ENCODE results near the gene ZNF346. TPM values are rescaled to one million over a fixed set of nuclear protein-coding genes. Genes with fewer than 3 reads are reported as not detected.

Gene ZNF346
- total and polyA plus RNA-seq, 10 of the 15 experiments (the other 5 are each of a cell fraction or from before 2014, with no cell fraction given) = 6.5 to 30.2 (median 24.0) TPM

DNA sequence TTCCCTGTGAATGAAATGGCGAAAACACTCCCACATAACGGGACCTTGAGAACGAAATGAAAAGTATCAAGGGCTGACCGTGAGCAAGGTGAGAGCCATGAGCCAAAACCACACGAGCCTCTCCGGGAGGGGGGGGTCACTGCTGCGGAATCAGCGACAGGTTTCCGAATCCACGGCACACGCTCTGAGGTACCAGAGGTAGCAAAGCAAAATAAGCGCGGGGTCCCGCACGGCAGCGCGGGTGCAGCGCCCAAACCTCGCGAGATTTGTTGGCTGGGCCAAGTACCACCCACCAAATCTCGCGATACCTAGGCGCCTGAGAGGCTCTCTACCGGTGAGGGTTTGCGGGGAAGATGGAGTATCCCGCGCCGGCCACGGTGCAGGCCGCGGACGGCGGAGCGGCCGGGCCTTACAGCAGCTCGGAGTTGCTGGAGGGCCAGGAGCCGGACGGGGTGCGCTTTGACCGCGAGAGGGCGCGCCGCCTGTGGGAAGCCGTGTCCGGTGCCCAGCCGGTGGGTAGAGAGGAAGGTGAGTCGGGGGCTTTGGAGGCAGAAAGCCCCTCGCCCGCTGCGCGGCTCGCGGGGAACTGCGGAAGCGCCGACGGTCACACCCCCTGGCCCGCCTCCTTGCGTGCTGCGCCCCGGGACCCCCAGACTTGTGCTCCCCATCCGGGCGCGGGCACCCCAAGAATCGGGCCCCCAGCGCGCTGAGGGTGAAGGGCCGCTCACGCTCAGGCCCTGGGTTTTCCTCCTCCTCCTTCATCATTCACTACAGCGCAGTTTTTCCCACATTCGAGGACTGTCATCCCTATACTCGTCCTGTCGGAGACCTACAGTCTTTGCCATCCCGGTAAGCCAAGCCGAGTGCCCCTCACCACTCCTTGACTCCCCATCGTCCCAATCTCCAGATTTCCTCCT lies at the start of gene ZNF346 (continued):
- TF ChIP-seq ZSCAN29 (IDR thresholded peaks at IDR 0.05) (no peak), SMAD1 (IDR thresholded peaks at IDR 0.05; ENCODE audit: low read depth, partially characterized antibody) (no peak), HDAC2 (IDR thresholded peaks at IDR 0.05) (no peak), EED (IDR thresholded peaks at IDR 0.05; ENCODE audit: low read depth) (no peak), IRF3 (IDR thresholded peaks at IDR 0.05) (no peak), CBFB (IDR thresholded peaks at IDR 0.05; ENCODE audit: low read depth) (peak; percentile 95), TARDBP (IDR thresholded peaks at IDR 0.05; ENCODE audit: borderline replicate concordance) (no peak), WRNIP1 (IDR thresholded peaks at IDR 0.05; ENCODE audit: borderline replicate concordance, low read depth, low read length) (no peak), STAT1 (conservative IDR thresholded peaks at IDR 0.05) (no peak), RELA (IDR thresholded peaks at IDR 0.05; ENCODE audit: borderline replicate concordance, partially characterized antibody) (peak; percentile 15), ASH2L (IDR thresholded peaks at IDR 0.05; ENCODE audit: borderline replicate concordance, low read depth) (peak; percentile 62; the same call in 1 of the 2 replicates), PAX5 (IDR thresholded peaks at IDR 0.05; ENCODE audit: borderline replicate concordance, low read depth, low read length) (no peak), BRCA1 (IDR thresholded peaks at IDR 0.05; ENCODE audit: low read depth, low read length) (peak; percentile 92), NFYB (IDR thresholded peaks at IDR 0.05; ENCODE audit: insufficient read depth, low read depth, low read length) (no peak), FOXK2 (IDR thresholded peaks at IDR 0.05) (no peak)
- TF ChIP-seq, protein P1, sequence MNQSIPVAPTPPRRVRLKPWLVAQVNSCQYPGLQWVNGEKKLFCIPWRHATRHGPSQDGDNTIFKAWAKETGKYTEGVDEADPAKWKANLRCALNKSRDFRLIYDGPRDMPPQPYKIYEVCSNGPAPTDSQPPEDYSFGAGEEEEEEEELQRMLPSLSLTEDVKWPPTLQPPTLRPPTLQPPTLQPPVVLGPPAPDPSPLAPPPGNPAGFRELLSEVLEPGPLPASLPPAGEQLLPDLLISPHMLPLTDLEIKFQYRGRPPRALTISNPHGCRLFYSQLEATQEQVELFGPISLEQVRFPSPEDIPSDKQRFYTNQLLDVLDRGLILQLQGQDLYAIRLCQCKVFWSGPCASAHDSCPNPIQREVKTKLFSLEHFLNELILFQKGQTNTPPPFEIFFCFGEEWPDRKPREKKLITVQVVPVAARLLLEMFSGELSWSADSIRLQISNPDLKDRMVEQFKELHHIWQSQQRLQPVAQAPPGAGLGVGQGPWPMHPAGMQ (IDR thresholded peaks at IDR 0.05; ENCODE audit: borderline replicate concordance) = peak; percentile 84
